Transverse colon (tissue), 4 donors: ENCODE results near the gene DISP3. TPM values are rescaled to one million over a fixed set of nuclear protein-coding genes. Genes with fewer than 3 reads are reported as not detected.

ENCODE experiments used
- DNase-seq: peaks from one replicate; pipeline ENCODE4 v3.0.0-alpha.2; 2019
- H3K27ac ChIP-seq, 4 donors: fragments of 200-600 bp; sonication (generic); 2 replicates each; pipeline ENCODE4 v1.5.1; 2016 to 2018; ENCODE audit warnings: inconsistent platforms in 4 of 4
- H3K27me3 ChIP-seq: fragments of 200-600 bp; sonication (generic); 2 replicates; pipeline ENCODE4 v1.5.1; 2017; ENCODE audit warnings: inconsistent platforms
- H3K36me3 ChIP-seq, 4 donors: fragments of 200-600 bp; sonication (generic); 2 replicates each; pipeline ENCODE4 v1.5.1; 2017 to 2019; ENCODE audit warnings: inconsistent platforms in 4 of 4
- H3K4me1 ChIP-seq, 4 donors: fragments of 200-600 bp; sonication (generic); 2 replicates each; pipeline ENCODE4 v1.5.1; 2017 to 2020; ENCODE audit warnings: inconsistent platforms in 4 of 4
- H3K4me3 ChIP-seq, 4 donors: fragments of 200-600 bp; sonication (generic); 1 replicate in 1 of 4; 2 replicates in 3 of 4; pipeline versions ENCODE4 v1.5.1 to v1.6.1; 2017 to 2019; ENCODE audit warnings: inconsistent platforms in 4 of 4
- H3K9me3 ChIP-seq, 2 donors: fragments of 200-600 bp; sonication (generic); 2 replicates each; pipeline ENCODE4 v1.5.1; 2017 to 2019; ENCODE audit warnings: inconsistent platforms in 2 of 2
- CTCF ChIP-seq, 5 experiments: fragments of 200-600 bp in 3 of 5; fragments of 450-650 bp in 2 of 5; sonication (generic) in 3 of 5; IDR thresholded peaks; 1 replicate in 2 of 5; 2 replicates in 3 of 5; pipeline ENCODE4 v1.5.1; 2016 to 2017; ENCODE audit warnings: antibody characterized with exemption in 5 of 5, inconsistent platforms in 3 of 5, mild to moderate bottlenecking in 2 of 5, moderate library complexity in 1 of 5
- EP300 ChIP-seq: sonication (generic); formaldehyde crosslinking; IDR thresholded peaks from one replicate; pipeline ENCODE4 v1.6.1; 2017; ENCODE audit warnings: antibody characterized with exemption, low read depth
- POLR2A ChIP-seq: fragments of 450-650 bp; IDR thresholded peaks from one replicate; pipeline ENCODE4 v1.6.1; 2016; ENCODE audit warnings: antibody characterized with exemption, mild to moderate bottlenecking, moderate library complexity
- POLR2AphosphoS5 ChIP-seq, 3 donors: sonication (generic); formaldehyde crosslinking; IDR thresholded peaks; one replicate each; pipeline ENCODE4 v1.6.1; 2016; ENCODE audit warnings: antibody characterized with exemption in 3 of 3
- WGBS, 2 donors: methylation state at CpG; one replicate each; pipeline ENCODE4 v1.1.5; 2018; ENCODE audit warnings: low coverage in 1 of 2; 5-methylcytosine and 5-hydroxymethylcytosine counted together
- in situ Hi-C, 4 donors: fragments of 200-750 bp; cut with MboI; loops; one replicate each; pipeline versions ENCODE4 v1.15.0 to v1.15.1; 2017; ENCODE audit warnings: low sequenced_read_pairs in 3 of 4, low pct_ligation_motif_present in 1 of 4, low pct_unique_long_range_greater_than_20kb in 1 of 4
- intact Hi-C: fragments of 100-400 bp; cut with DNase I; formaldehyde crosslinking; loops from one replicate; pipeline ENCODE4 v1.15.1; 2023; ENCODE audit warnings: low total_unique reads
- total RNA-seq, 4 donors: library from RNA; depleted of rRNA; stranded (reverse); fragments of >200 nt; gene quantifications; one replicate each; pipeline ENCODE4 v1.1.0, GENCODE V29; 2016

The DISP3 gene
- total RNA-seq, 4 donors from 2014 or later, result under 0.01 to 2.6 (median 0.16) TPM; not detected in 1

GRCh38 chr1:11438996-11439395, 40.0 kb upstream of the DISP3 start:
- Histone ChIP-seq H3K4me1 (no peaks in the 10 kb centered on the region), H3K27ac (no peak overlapping the region), H3K27me3 (peaks cover 4% of the 10 kb centered on the region), H3K4me3 (no peak overlapping the region), H3K9me3 (no peaks in the 10 kb centered on the region), H3K36me3 (no peaks in the 10 kb centered on the region)
- intact Hi-C loops (no loop called here), in situ Hi-C loops (no loop called here)
- TF ChIP-seq CTCF (IDR thresholded peaks at IDR 0.05) (no peak), POLR2A (no peak), POLR2AphosphoS5 (IDR thresholded peaks at IDR 0.05) (no peak), EP300 (no peak)
- WGBS, 2 donors, result 58 to 66% methylated on average over 5 to 7 of the region's 7 CpGs
- DNase-seq, result no peak

- H3K4me1 ChIP-seq, result no peaks in the 10 kb centered on the region
- WGBS, 2 donors, result 51 to 67% methylated on average over 8 to 11 of the region's 11 CpGs
- intact Hi-C loops, result no loop called here
- no peaks in the 10 kb centered on the region for H3K9me3 ChIP-seq
- no peak for TF ChIP-seq POLR2AphosphoS5 (IDR thresholded peaks at IDR 0.05)
- no peak for TF ChIP-seq POLR2A
- no peak for TF ChIP-seq CTCF (IDR thresholded peaks at IDR 0.05)
- no peak for TF ChIP-seq EP300
- in situ Hi-C loops, result no loop called here
- H3K27me3 ChIP-seq, result peaks cover 4% of the 10 kb centered on the region
- H3K4me3 ChIP-seq, result no peak overlapping the region
- no peak for DNase-seq
- H3K36me3 ChIP-seq, result no peaks in the 10 kb centered on the region
- no peak overlapping the region for H3K27ac ChIP-seq
Measured at GRCh38 chr1:11441211-11441952, 37.6 kb upstream of the DISP3 start.

- no peak for DNase-seq
- no peak overlapping the region for H3K4me3 ChIP-seq
- no peak overlapping the region for H3K27ac ChIP-seq
- H3K27me3 ChIP-seq, result peaks cover 4% of the 10 kb centered on the region
- intact Hi-C loops, result no loop called here
- H3K36me3 ChIP-seq, result no peaks in the 10 kb centered on the region
- TF ChIP-seq CTCF (IDR thresholded peaks at IDR 0.05) (no peak), POLR2AphosphoS5 (IDR thresholded peaks at IDR 0.05) (no peak), EP300 (no peak), POLR2A (no peak)
- in situ Hi-C loops, result no loop called here
- no peaks in the 10 kb centered on the region for H3K9me3 ChIP-seq
- 94% methylated on average over 1 of the region's 1 CpG; no CpG with 5 or more reads in 1 of the 2 donors for whole genome bisulfite sequencing, 2 donors
- H3K4me1 ChIP-seq, result no peaks in the 10 kb centered on the region
Measured at GRCh38 chr1:11443043-11443442, 35.9 kb upstream of the DISP3 start.

- TF ChIP-seq POLR2AphosphoS5 (IDR thresholded peaks at IDR 0.05) (no peak), POLR2A (no peak), CTCF (IDR thresholded peaks at IDR 0.05) (no peak), EP300 (no peak)
- Histone ChIP-seq H3K36me3 (no peaks in the 10 kb centered on the region), H3K4me1 (no peaks in the 10 kb centered on the region), H3K9me3 (no peaks in the 10 kb centered on the region), H3K4me3 (no peak overlapping the region), H3K27ac (no peak overlapping the region), H3K27me3 (peaks cover 5% of the 10 kb centered on the region)
- DNase-seq, result no peak
- 55% methylated on average over 8 of the region's 8 CpGs; no CpG with 5 or more reads in 1 of the 2 donors for WGBS, 2 donors
- intact Hi-C loops (no loop called here), in situ Hi-C loops (no loop called here)
Measured at GRCh38 chr1:11443961-11444658, 34.8 kb upstream of the DISP3 start.
